ENCODE data around the gene CHRNA7. TPM values are rescaled to one million over a fixed set of nuclear protein-coding genes. Genes with fewer than 3 reads are reported as not detected.

Gene CHRNA7
- total RNA-seq, 1 experiment from 2014 or later = 4.4 TPM

- H3K27me3 Mint-ChIP-seq (ENCODE audit: low read depth) = peaks cover 41% of the 10 kb centered on the region
- Histone ChIP-seq H2BK15ac (ENCODE audit: low read depth, low read length) (no peak overlapping the region), H2BK120ac (ENCODE audit: low read depth, low read length, poor library complexity, severe bottlenecking) (no peak overlapping the region), H3K23ac (ENCODE audit: insufficient read length, low read depth, low read length) (no peak overlapping the region), H2BK5ac (ENCODE audit: insufficient read length, low read length) (no peak overlapping the region), H4K8ac (replicated peaks; ENCODE audit: insufficient read length, low read depth, low read length) (no peak overlapping the region), H2BK20ac (ENCODE audit: low read depth, low read length, poor library complexity, severe bottlenecking) (no peak overlapping the region), H3T11ph (ENCODE audit: low read length) (no peak overlapping the region), H4K91ac (ENCODE audit: insufficient read length, low read depth, low read length) (no peak overlapping the region), H4K20me1 (ENCODE audit: control insufficient read depth, insufficient read depth, insufficient read length) (no peaks in the 10 kb centered on the region), H3K14ac (ENCODE audit: insufficient read depth, low read length) (no peak overlapping the region), H3K18ac (ENCODE audit: insufficient read length, low read depth, low read length) (no peak overlapping the region), H3K9ac (ENCODE audit: extremely low read depth, insufficient read length, low read length) (no peak overlapping the region), H2AFZ (ENCODE audit: low read length) (no peak overlapping the region), H3K27me3 (ENCODE audit: insufficient read depth, low read length) (no peaks in the 10 kb centered on the region; the same call in 1 of the 2 replicates), H3K27ac (ENCODE audit: insufficient read length, low read depth, low read length) (no peak overlapping the region), H3K4me1 (ENCODE audit: insufficient read depth, low read length) (no peaks in the 10 kb centered on the region; the same call in 1 of the 2 replicates), H3K4me2 (ENCODE audit: insufficient read depth, insufficient read length, low read length) (peak overlapping the region; percentile 86), H2BK12ac (ENCODE audit: insufficient read length, low read depth, low read length) (no peak overlapping the region), H2AK5ac (ENCODE audit: insufficient read length, low read length) (no peak overlapping the region), H3K23me2 (ENCODE audit: insufficient read length, low read depth, low read length, poor library complexity, severe bottlenecking) (peaks cover 12% of the 10 kb centered on the region), H3K79me2 (ENCODE audit: insufficient read depth, low read length) (no peaks in the 10 kb centered on the region), H3K4ac (ENCODE audit: low read depth, low read length) (no peak overlapping the region), H4K5ac (ENCODE audit: insufficient read length, low read depth, low read length) (no peak overlapping the region), H3K56ac (ENCODE audit: insufficient read length, low read depth, low read length) (no peak overlapping the region), H3K9me3 (ENCODE audit: control insufficient read depth, low read depth, low read length) (no peaks in the 10 kb centered on the region), H3K79me1 (ENCODE audit: insufficient read depth, low read depth, low read length, poor library complexity, severe bottlenecking) (no peaks in the 10 kb centered on the region)
- 0 out of 7 replicates have a peak, but pooled peaks cover 0 to 6% (median 0%) of the 10 kb centered on the region in 3 experiments for H3K36me3 Mint-ChIP-seq (ENCODE audit: insufficient read depth in 1 of 3, low read depth in 3 of 3)
- H3K4me3 Mint-ChIP-seq = peak overlapping the region; percentile 69 to 81
- no peak overlapping the region for H3K27ac Mint-ChIP-seq
- no CpG with 5 or more reads among the region's 5 CpGs for WGBS (ENCODE audit: extremely low coverage, insufficient read length, low lambda C conversion rate)
- no peak; the same call in 2 of the 3 replicates for TF ChIP-seq CTCF (conservative IDR thresholded peaks at IDR 0.05)
- H3K4me1 Mint-ChIP-seq = peaks cover 20 to 21% of the 10 kb centered on the region in 2 experiments
- no peaks in the 10 kb centered on the region for H3K9me3 Mint-ChIP-seq
- peak; percentile 73 for DNase-seq
Observed at GRCh38 chr15:32028921-32029320, 1.4 kb upstream of the CHRNA7 start.
